Endothelial cell (in vitro differentiated cells): ENCODE results near the gene METTL8. TPM values are rescaled to one million over a fixed set of nuclear protein-coding genes. Genes with fewer than 3 reads are reported as not detected.

ENCODE experiments used
- DNase-seq: peaks from one replicate; pipeline ENCODE4 v3.0.0; 2021; ENCODE audit warnings: low spot score
- H3K27ac Mint-ChIP-seq: one replicate; pipeline ENCODE4 v1.8.0; 2021; ENCODE audit warnings: mixed read lengths, inconsistent platforms; ENCODE audit not compliant: unreplicated experiment
- H3K27me3 Mint-ChIP-seq: one replicate; pipeline ENCODE4 v1.8.0; 2021; ENCODE audit warnings: mild to moderate bottlenecking, moderate library complexity, mixed read lengths, inconsistent platforms; ENCODE audit not compliant: unreplicated experiment
- H3K36me3 Mint-ChIP-seq: one replicate; pipeline ENCODE4 v1.8.0; 2021; ENCODE audit warnings: mild to moderate bottlenecking, low read depth, mixed read lengths, inconsistent platforms; ENCODE audit not compliant: unreplicated experiment
- H3K4me1 Mint-ChIP-seq: one replicate; pipeline ENCODE4 v1.8.0; 2021; ENCODE audit warnings: mild to moderate bottlenecking, mixed read lengths, inconsistent platforms; ENCODE audit not compliant: unreplicated experiment
- H3K4me3 Mint-ChIP-seq: one replicate; pipeline ENCODE4 v1.8.0; 2021; ENCODE audit warnings: mild to moderate bottlenecking, mixed read lengths, inconsistent platforms; ENCODE audit not compliant: unreplicated experiment
- H3K9me3 Mint-ChIP-seq: one replicate; pipeline ENCODE4 v1.8.0; 2021; ENCODE audit warnings: mixed read lengths, inconsistent platforms; ENCODE audit not compliant: unreplicated experiment
- total RNA-seq: library from RNA; stranded (reverse); fragmentation: NEBNext Ultra II Directional; extraction: Animal tissue kit (Norgen Biotek cat#: 25700); gene quantifications from one replicate; pipeline ENCODE4 v1.2.1, GENCODE V29; 2021; ENCODE audit not compliant: unreplicated experiment
- TF ChIP-seq, protein P1 (sequence below): fragments of 200-600 bp; sonication (generic); IDR thresholded peaks from one replicate; pipeline ENCODE4 v1.5.0; 2021; ENCODE audit warnings: antibody characterized with exemption; ENCODE audit not compliant: unreplicated experiment

Gene METTL8
- total RNA-seq, 1 donor from 2014 or later = 18.2 TPM

DNA sequence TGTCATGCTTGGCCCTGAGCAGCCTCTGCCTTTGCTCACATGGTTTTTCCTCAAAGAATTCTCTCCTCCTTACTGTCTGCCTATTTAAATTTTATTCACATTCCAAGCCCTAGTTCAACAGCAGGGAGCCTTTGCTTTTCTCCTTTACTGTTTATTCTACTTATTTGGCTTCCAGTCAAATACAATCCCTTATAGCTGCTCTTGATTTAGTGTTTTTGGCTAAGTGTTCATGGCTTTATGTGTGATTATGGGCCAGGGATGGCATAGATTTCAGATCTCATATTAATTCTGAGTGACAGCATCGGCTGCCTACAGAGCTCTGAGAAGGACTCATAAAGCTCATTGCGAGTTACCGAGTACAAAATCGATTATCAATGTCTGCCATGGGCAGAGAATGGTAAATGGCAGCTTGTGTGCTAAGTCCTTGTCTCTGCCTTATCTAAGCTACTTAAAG is 106.7 kb downstream of the METTL8 start:
- DNase-seq = no peak

DNA sequence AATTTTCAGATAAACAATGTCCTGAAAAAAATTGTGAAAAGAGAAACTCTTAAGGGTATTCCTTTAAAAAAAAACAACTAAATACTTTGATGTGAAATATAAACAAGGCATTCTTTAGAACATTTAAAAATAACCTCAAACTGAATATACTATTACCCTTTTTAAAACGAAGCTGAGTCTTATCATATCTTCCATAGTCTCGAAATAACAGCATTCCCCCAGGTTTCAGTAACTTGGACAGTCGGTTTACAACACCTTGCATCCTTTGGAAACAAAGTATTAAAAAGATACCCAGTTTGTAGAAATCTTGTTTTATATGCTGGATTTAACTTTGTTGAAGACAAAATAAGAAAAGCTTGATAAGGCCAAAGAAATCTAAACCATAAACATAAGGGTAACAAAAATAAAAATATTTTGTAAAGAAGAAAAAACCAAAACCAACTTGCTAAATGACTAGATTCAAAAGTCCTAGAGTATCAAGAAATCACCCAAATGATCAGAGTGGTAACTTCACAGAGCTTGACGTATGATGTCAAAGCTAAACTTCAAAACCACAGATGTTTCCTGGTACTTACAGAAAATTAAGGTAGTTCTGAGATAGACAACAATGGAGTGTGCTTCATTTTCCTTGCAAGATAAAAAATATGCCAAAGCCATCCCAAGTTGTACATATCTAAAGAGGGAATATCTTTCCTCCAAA is 107.8 kb downstream of the METTL8 start:
- H3K4me3 Mint-ChIP-seq = no peak overlapping the region
- H3K4me1 Mint-ChIP-seq = peaks cover 19% of the 10 kb centered on the region
- no peak for DNase-seq
- H3K27ac Mint-ChIP-seq = no peak overlapping the region
- H3K36me3 Mint-ChIP-seq = no peaks in the 10 kb centered on the region
- H3K9me3 Mint-ChIP-seq = no peaks in the 10 kb centered on the region
- H3K27me3 Mint-ChIP-seq = no peaks in the 10 kb centered on the region
- TF ChIP-seq, protein P1, sequence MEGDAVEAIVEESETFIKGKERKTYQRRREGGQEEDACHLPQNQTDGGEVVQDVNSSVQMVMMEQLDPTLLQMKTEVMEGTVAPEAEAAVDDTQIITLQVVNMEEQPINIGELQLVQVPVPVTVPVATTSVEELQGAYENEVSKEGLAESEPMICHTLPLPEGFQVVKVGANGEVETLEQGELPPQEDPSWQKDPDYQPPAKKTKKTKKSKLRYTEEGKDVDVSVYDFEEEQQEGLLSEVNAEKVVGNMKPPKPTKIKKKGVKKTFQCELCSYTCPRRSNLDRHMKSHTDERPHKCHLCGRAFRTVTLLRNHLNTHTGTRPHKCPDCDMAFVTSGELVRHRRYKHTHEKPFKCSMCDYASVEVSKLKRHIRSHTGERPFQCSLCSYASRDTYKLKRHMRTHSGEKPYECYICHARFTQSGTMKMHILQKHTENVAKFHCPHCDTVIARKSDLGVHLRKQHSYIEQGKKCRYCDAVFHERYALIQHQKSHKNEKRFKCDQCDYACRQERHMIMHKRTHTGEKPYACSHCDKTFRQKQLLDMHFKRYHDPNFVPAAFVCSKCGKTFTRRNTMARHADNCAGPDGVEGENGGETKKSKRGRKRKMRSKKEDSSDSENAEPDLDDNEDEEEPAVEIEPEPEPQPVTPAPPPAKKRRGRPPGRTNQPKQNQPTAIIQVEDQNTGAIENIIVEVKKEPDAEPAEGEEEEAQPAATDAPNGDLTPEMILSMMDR = no peak

More for the DNA sequence above, 106.7 kb downstream of the METTL8 start:
- Mint-ChIP-seq H3K27ac (no peak overlapping the region), H3K9me3 (no peaks in the 10 kb centered on the region), H3K4me3 (no peak overlapping the region), H3K4me1 (peaks cover 13% of the 10 kb centered on the region), H3K36me3 (no peaks in the 10 kb centered on the region), H3K27me3 (no peaks in the 10 kb centered on the region)
- TF ChIP-seq, protein P1 = no peak

DNA sequence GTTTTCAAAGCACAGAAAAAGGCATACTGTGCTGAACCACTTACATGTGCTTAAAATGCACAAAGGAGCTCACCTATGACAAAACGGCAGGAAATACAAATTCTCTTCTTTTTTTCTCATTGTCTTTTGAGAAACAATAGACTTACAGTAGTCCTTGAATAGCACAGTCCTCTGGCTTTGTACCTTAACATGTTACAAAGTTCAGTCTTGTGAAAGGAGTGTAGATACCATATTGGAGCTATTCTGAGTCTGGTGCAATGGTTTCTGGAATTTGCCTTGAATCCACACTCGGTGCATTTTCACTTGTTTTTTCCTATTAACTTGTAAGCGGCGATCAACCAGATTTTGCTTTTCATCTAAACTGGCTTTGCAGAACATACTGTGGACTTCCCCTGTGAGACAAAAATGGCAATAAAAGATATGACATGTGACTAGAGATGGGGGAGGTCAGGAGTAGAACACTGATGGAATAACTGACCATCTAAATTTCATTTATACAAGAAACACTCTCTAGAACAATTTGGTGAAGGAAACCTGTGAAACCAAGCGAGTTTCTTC is 109.7 kb downstream of the METTL8 start:
- Mint-ChIP-seq H3K27me3 (no peaks in the 10 kb centered on the region), H3K4me3 (no peak overlapping the region), H3K27ac (no peak overlapping the region), H3K36me3 (no peaks in the 10 kb centered on the region), H3K9me3 (no peaks in the 10 kb centered on the region), H3K4me1 (peaks cover 36% of the 10 kb centered on the region)
- TF ChIP-seq, protein P1 = no peak
- no peak for DNase-seq

DNA sequence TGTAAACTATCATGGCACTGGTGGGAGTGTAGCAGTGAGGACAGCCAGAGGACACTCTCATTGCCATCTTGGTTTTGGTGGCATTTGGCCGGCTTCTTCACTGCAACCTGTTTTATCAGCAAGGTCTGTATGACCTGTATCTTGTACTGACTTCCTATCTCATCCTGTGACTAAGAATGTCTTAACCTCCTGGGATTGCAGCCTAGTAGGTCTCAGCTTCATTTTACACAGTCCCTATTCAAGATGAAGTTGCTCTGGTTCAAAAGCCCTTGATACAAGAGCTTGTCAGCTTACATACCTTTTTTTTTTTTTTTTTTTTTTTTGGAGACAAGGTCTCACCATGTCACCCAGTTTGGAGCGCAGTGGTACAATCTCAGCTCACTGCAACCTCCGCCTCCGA is 110.9 kb downstream of the METTL8 start:
- H3K4me3 Mint-ChIP-seq = no peak overlapping the region
- H3K9me3 Mint-ChIP-seq = no peaks in the 10 kb centered on the region
- TF ChIP-seq, protein P1 = no peak
- H3K36me3 Mint-ChIP-seq = no peaks in the 10 kb centered on the region
- H3K4me1 Mint-ChIP-seq = peaks cover 47% of the 10 kb centered on the region
- no peaks in the 10 kb centered on the region for H3K27me3 Mint-ChIP-seq
- H3K27ac Mint-ChIP-seq = no peak overlapping the region
- no peak for DNase-seq

- Mint-ChIP-seq H3K9me3 (no peaks in the 10 kb centered on the region), H3K27ac (no peak overlapping the region), H3K27me3 (no peaks in the 10 kb centered on the region), H3K4me1 (peaks cover 61% of the 10 kb centered on the region), H3K36me3 (no peaks in the 10 kb centered on the region), H3K4me3 (no peak overlapping the region)
- DNase-seq = no peak
- TF ChIP-seq, protein P1 = no peak
Observed at GRCh38 chr2:171320731-171321130, 113.1 kb downstream of the METTL8 start.
